ENCODE measurements around the gene MOB2. TPM values are rescaled to one million over a fixed set of nuclear protein-coding genes. Genes with fewer than 3 reads are reported as not detected.

Gene MOB2
- total and polyA plus RNA-seq, 2 of the 13 experiments (the other 11 are each of a cell fraction or from before 2014, with no cell fraction given), result 21.8 to 27.7 TPM

DNA sequence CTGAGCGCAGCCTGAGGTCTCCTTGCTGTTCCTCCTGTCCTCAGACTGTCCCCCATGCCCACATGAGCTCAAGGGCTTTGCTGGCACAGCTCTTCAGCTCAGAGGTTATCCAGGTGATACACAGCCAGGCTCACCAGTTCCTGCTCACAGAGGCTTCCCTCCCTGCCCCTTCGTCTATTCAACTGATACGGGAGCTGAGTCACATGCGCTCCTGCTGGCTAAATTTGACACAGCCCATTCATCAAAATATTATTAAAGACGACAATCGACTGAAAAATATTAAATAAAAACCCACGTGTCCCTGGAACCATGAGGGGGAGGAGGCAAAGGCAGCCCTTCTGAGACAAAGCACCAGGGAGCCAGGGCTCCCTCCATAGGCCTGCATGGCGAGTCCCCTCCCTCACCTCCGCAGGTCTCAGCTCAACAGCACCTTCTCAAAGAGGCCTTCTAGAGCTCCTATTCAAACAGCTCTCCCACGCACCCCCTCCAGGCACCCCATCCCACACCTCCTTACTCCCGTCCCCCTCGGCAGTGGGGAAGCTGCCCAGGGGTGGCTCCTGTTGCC is 45.0 kb upstream of the MOB2 start:
- in situ Hi-C loops (cut with HindIII; ENCODE audit: extremely low pct_ligation_motif_present, low pct_unique_long_range_greater_than_20kb) (no loop called here), intact Hi-C loops (cut with micrococcal nuclease; ENCODE audit: unreplicated experiment) (no loop called here)
- H3K36me3 ChIP-seq (replicated peaks in 1 of 2; ENCODE audit: control insufficient read depth in 1 of 2, insufficient read depth in 2 of 2, low read length in 2 of 2), result peaks cover 0 to 8% of the 10 kb centered on the region in 2 experiments; a peak in 1 of 5 replicates
- no peak for FAIRE-seq
- ATAC-seq, result no peak
- ChIA-PET POLR2A (no interaction called here), CTCF (ENCODE audit: low intra/inter-chr PET ratio, low total read pairs) (no interaction called here)
- H2AFZ ChIP-seq (ENCODE audit: low read length), result no peak overlapping the region
- H4K20me1 ChIP-seq (ENCODE audit: insufficient read depth, low read length), result peaks cover 7% of the 10 kb centered on the region; the same call in 1 of the 2 replicates
- TF ChIP-seq ARNT (IDR thresholded peaks at IDR 0.05), result no peak
- no peak for TF ChIP-seq PAX8 (CRISPR knock-in tag; IDR thresholded peaks at IDR 0.05; ENCODE audit: borderline replicate concordance)
- TF ChIP-seq SP2 (CRISPR knock-in tag; IDR thresholded peaks at IDR 0.05), result no peak
- TF ChIP-seq FOXA1 (IDR thresholded peaks at IDR 0.05), result no peak
- no peak for TF ChIP-seq FOXA1 (CRISPR knock-in tag; IDR thresholded peaks at IDR 0.05)
- TF ChIP-seq ETV6 (CRISPR knock-in tag; conservative IDR thresholded peaks at IDR 0.05), result no peak
- no peak for TF ChIP-seq RFX1 (IDR thresholded peaks at IDR 0.05)
- TF ChIP-seq ZFP36L2 (CRISPR knock-in tag; IDR thresholded peaks at IDR 0.05), result no peak
- TF ChIP-seq SP5 (CRISPR knock-in tag; IDR thresholded peaks at IDR 0.05; ENCODE audit: borderline replicate concordance, low read depth), result no peak
- TF ChIP-seq SMAD3 (CRISPR knock-in tag; IDR thresholded peaks at IDR 0.05), result no peak
- no peaks in the 10 kb centered on the region for H3K27me3 ChIP-seq (ENCODE audit: control insufficient read depth in 1 of 2, insufficient read depth in 2 of 2, low read length in 2 of 2)
- 95% methylated on average over 12 of the region's 12 CpGs for WGBS (ENCODE audit: low lambda C conversion rate)
- peaks cover 17% of the 10 kb centered on the region for H3K79me2 ChIP-seq (ENCODE audit: insufficient read depth, low read length)
- H3K4me1 ChIP-seq (ENCODE audit: insufficient read depth, low read length), result no peaks in the 10 kb centered on the region
- DNase-seq (ENCODE audit: low spot score), result no peak
- H3K4me2 ChIP-seq (ENCODE audit: low read depth, low read length), result no peak overlapping the region
- no TSS peak for BruUV-seq (replicated peaks)
- H3K9me3 ChIP-seq (ENCODE audit: low read length), result no peaks in the 10 kb centered on the region
- no peak overlapping the region for H3K4me3 ChIP-seq (replicated peaks in 1 of 3; ENCODE audit: insufficient read depth in 1 of 3, low read depth in 2 of 3, low read length in 3 of 3)
- no peak overlapping the region for H3K27ac ChIP-seq (ENCODE audit: extremely low read length, insufficient read depth, low read length)
- no peak overlapping the region for H3K9ac ChIP-seq (ENCODE audit: insufficient read depth, low read depth, low read length)

DNA sequence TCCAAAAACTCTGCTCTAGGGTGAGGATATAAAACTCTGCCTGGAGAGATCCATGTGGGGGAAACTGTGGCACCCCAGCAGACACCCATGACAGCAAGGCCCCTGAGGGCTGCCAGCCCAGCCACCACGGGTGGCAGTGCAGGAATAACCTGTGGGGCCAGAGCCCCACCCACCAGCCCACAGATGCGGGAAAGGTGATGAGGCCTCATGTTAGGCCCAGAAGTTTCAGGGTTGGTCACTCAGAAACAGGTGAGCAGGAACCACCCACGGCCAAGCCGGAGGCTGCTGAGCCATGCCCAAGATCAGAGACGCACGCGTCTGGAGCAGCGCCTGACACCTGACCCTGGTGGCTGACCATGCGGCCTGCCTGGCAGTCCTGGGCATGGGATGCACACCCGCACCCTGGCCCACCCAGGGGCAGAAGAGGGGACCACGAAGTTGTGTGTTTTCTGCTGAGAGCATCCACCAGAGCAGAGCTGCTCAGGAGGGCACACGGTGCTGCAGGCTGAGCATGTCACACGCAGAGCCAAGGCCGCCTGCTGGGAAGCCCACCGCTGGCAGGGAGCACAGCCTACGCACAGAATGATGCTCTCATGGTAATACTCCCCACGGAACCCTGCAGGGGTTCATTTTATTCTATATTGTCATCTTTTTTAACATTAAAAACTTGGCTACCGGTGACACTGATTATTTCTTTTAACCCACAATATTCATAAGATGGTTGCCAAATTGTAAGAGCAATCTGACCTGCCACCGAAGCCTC is 44.3 kb upstream of the MOB2 start:
- no peak overlapping the region for H2AFZ ChIP-seq (ENCODE audit: low read length)
- no peaks in the 10 kb centered on the region for H3K4me1 ChIP-seq (ENCODE audit: insufficient read depth, low read length)
- H3K4me3 ChIP-seq (replicated peaks in 1 of 3; ENCODE audit: insufficient read depth in 1 of 3, low read depth in 2 of 3, low read length in 3 of 3), result no peak overlapping the region
- intact Hi-C loops (cut with micrococcal nuclease; ENCODE audit: unreplicated experiment) (no loop called here), in situ Hi-C loops (cut with HindIII; ENCODE audit: extremely low pct_ligation_motif_present, low pct_unique_long_range_greater_than_20kb) (no loop called here)
- no peaks in the 10 kb centered on the region for H3K9me3 ChIP-seq (ENCODE audit: low read length)
- no peak for ATAC-seq
- 98% methylated on average over 12 of the region's 19 CpGs for WGBS (ENCODE audit: low lambda C conversion rate)
- peaks cover 14% of the 10 kb centered on the region for H3K79me2 ChIP-seq (ENCODE audit: insufficient read depth, low read length)
- DNase-seq (ENCODE audit: low spot score), result no peak
- peaks cover 0 to 8% of the 10 kb centered on the region in 2 experiments; a peak in 1 of 5 replicates for H3K36me3 ChIP-seq (replicated peaks in 1 of 2; ENCODE audit: control insufficient read depth in 1 of 2, insufficient read depth in 2 of 2, low read length in 2 of 2)
- no peak overlapping the region for H3K27ac ChIP-seq (ENCODE audit: extremely low read length, insufficient read depth, low read length)
- ChIA-PET CTCF (ENCODE audit: low intra/inter-chr PET ratio, low total read pairs) (no interaction called here), POLR2A (no interaction called here)
- peaks cover 7% of the 10 kb centered on the region; the same call in 1 of the 2 replicates for H4K20me1 ChIP-seq (ENCODE audit: insufficient read depth, low read length)
- BruUV-seq (replicated peaks), result no TSS peak
- no peak overlapping the region for H3K4me2 ChIP-seq (ENCODE audit: low read depth, low read length)
- H3K27me3 ChIP-seq (ENCODE audit: control insufficient read depth in 1 of 2, insufficient read depth in 2 of 2, low read length in 2 of 2), result no peaks in the 10 kb centered on the region
- no peak overlapping the region for H3K9ac ChIP-seq (ENCODE audit: insufficient read depth, low read depth, low read length)
- no peak for FAIRE-seq
- TF ChIP-seq, protein P1, sequence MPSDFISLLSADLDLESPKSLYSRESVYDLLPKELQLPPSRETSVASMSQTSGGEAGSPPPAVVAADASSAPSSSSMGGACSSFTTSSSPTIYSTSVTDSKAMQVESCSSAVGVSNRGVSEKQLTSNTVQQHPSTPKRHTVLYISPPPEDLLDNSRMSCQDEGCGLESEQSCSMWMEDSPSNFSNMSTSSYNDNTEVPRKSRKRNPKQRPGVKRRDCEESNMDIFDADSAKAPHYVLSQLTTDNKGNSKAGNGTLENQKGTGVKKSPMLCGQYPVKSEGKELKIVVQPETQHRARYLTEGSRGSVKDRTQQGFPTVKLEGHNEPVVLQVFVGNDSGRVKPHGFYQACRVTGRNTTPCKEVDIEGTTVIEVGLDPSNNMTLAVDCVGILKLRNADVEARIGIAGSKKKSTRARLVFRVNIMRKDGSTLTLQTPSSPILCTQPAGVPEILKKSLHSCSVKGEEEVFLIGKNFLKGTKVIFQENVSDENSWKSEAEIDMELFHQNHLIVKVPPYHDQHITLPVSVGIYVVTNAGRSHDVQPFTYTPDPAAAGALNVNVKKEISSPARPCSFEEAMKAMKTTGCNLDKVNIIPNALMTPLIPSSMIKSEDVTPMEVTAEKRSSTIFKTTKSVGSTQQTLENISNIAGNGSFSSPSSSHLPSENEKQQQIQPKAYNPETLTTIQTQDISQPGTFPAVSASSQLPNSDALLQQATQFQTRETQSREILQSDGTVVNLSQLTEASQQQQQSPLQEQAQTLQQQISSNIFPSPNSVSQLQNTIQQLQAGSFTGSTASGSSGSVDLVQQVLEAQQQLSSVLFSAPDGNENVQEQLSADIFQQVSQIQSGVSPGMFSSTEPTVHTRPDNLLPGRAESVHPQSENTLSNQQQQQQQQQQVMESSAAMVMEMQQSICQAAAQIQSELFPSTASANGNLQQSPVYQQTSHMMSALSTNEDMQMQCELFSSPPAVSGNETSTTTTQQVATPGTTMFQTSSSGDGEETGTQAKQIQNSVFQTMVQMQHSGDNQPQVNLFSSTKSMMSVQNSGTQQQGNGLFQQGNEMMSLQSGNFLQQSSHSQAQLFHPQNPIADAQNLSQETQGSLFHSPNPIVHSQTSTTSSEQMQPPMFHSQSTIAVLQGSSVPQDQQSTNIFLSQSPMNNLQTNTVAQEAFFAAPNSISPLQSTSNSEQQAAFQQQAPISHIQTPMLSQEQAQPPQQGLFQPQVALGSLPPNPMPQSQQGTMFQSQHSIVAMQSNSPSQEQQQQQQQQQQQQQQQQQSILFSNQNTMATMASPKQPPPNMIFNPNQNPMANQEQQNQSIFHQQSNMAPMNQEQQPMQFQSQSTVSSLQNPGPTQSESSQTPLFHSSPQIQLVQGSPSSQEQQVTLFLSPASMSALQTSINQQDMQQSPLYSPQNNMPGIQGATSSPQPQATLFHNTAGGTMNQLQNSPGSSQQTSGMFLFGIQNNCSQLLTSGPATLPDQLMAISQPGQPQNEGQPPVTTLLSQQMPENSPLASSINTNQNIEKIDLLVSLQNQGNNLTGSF (CRISPR knock-in tag; IDR thresholded peaks at IDR 0.05), result no peak
- TF ChIP-seq U2AF1 (optimal IDR thresholded peaks at IDR 0.05; ENCODE audit: low read depth, low read length), result no peak
